GM13977 (cell line): ENCODE measurements around the gene HAO2.

ENCODE experiments used
- DNase-seq: peaks from one replicate; pipeline ENCODE4 v3.0.0; 2012; ENCODE audit warnings: low spot score
- CTCF ChIP-seq: IDR thresholded peaks from 2 replicates; pipeline ENCODE4 v1.5.1; 2012; ENCODE audit warnings: mild to moderate bottlenecking, control low read depth; ENCODE audit not compliant: insufficient read depth; ENCODE audit errors: extremely low read depth, missing control alignments
- in situ Hi-C: fragments of 300-500 bp; cut with MboI; formaldehyde crosslinking; loops from one replicate; pipeline ENCODE4 v1.12.0; 2022; ENCODE audit warnings: low sequenced_read_pairs, low pct_unique_long_range_greater_than_20kb, mixed read lengths, inconsistent platforms; ENCODE audit not compliant: unreplicated experiment

The HAO2 gene

GRCh38 chr1:119384591-119384990 is 16.0 kb downstream of the HAO2 start:
- DNase-seq: no peak
- TF ChIP-seq CTCF: no peak
- in situ Hi-C loops: no loop called here

- in situ Hi-C loops: no loop called here
- DNase-seq: no peak
- TF ChIP-seq CTCF: no peak
Measured at GRCh38 chr1:119385650-119386049, 17.1 kb downstream of the HAO2 start.

- TF ChIP-seq CTCF: no peak
- no peak for DNase-seq
- in situ Hi-C loops: no loop called here
Measured at GRCh38 chr1:119387858-119388257, 19.3 kb downstream of the HAO2 start.

DNA sequence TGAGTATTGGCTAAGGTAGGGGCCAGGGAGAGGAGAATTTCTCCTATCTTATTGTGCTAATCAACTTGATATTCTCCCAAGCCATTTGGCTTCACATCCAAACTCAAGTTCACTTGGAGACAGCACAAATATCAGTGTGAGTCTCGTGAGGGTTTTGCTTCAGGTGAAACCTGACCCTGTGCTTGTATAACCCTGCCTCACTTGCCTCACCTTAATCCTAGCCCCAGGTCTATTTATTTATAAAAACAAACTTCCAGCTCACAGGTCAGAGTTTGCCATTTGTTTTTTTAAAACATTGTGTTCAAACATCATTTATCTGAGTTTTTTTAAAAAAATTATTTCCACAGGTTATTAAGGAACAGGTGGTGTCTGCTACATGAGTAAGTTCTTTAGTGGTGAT is 19.9 kb downstream of the HAO2 start:
- no peak for DNase-seq
- no peak for TF ChIP-seq CTCF
- in situ Hi-C loops: no loop called here

GRCh38 chr1:119390526-119390925 is 21.9 kb downstream of the HAO2 start:
- no peak for DNase-seq
- TF ChIP-seq CTCF: no peak
- in situ Hi-C loops: no loop called here

GRCh38 chr1:119391749-119392148 is 23.2 kb downstream of the HAO2 start:
- no peak for DNase-seq
- in situ Hi-C loops: no loop called here
- TF ChIP-seq CTCF: no peak

DNA sequence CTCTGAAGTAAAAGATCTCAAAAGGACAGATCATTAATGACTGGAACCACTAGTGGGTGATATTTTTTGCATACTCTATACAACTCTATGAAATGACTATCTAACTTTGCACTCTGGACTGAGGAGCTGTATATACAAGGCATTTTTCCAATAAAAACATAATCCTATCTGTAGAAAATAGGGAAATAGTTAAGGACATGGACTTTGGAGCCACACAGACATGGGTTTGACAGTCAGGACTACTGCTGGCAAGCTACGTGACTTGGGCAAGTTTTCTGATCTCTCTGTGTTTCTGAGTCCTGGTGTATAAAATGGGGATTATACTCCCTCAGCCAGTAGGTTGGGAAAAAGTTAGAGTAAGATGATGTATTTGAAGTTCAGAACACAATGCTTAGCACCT is 25.5 kb downstream of the HAO2 start:
- DNase-seq: no peak
- in situ Hi-C loops: no loop called here
- no peak for TF ChIP-seq CTCF
